Measurements from ENCODE around the gene KCNE1. TPM values are rescaled to one million over a fixed set of nuclear protein-coding genes. Genes with fewer than 3 reads are reported as not detected.

The KCNE1 gene
- total RNA-seq, 6 experiments from 2014 or later: 1.3 to 5.4 (median 2.3) TPM

- peaks cover 0 to 22% (median 12%) of the 10 kb centered on the region in 4 donors for H3K4me1 ChIP-seq
- TF ChIP-seq CTCF (IDR thresholded peaks at IDR 0.05): no peak
- TF ChIP-seq POLR2A (IDR thresholded peaks at IDR 0.05): no peak
- WGBS (ENCODE audit: insufficient coverage, low coverage, low lambda C conversion rate, missing lambda C conversion rate): 65% methylated on average over 6 of the region's 6 CpGs
- H3K27me3 ChIP-seq: no peaks in the 10 kb centered on the region
- ATAC-seq: no peak
- H3K9me3 ChIP-seq: no peaks in the 10 kb centered on the region
- no peak for DNase-seq
- intact Hi-C loops (cut with DNase I): no loop called here
- no peak overlapping the region for H3K4me3 ChIP-seq
- peak overlapping the region in 1 of 3 donors; percentile 81 for H3K27ac ChIP-seq
- H3K36me3 ChIP-seq: no peaks in the 10 kb centered on the region
Measured at GRCh38 chr21:34546542-34546941, 34.5 kb upstream of the KCNE1 start.

- peaks cover 0 to 22% (median 12%) of the 10 kb centered on the region in 4 donors for H3K4me1 ChIP-seq
- H3K27ac ChIP-seq: peak overlapping the region; percentile 66 to 81 (median 79)
- H3K4me3 ChIP-seq: no peak overlapping the region
- intact Hi-C loops (cut with DNase I): no loop called here
- H3K27me3 ChIP-seq: no peaks in the 10 kb centered on the region
- DNase-seq (peak; percentile 65 to 84 (median 68)), ATAC-seq (peak; percentile 72 to 85 (median 78))
- H3K36me3 ChIP-seq: no peaks in the 10 kb centered on the region
- TF ChIP-seq POLR2A (IDR thresholded peaks at IDR 0.05) (peak; percentile 39), CTCF (IDR thresholded peaks at IDR 0.05) (no peak)
- no peaks in the 10 kb centered on the region for H3K9me3 ChIP-seq
- WGBS (ENCODE audit: insufficient coverage, low coverage, low lambda C conversion rate, missing lambda C conversion rate): 17% methylated on average over 9 of the region's 10 CpGs
Measured at GRCh38 chr21:34545079-34545884, 33.3 kb upstream of the KCNE1 start.

- DNase-seq: peak; percentile 71 to 91 (median 71)
- intact Hi-C loops (cut with DNase I): no loop called here
- WGBS (ENCODE audit: insufficient coverage, low coverage, low lambda C conversion rate, missing lambda C conversion rate): 70% methylated on average over 5 of the region's 7 CpGs
Measured at GRCh38 chr21:34544032-34544496, 32.1 kb upstream of the KCNE1 start.

DNA sequence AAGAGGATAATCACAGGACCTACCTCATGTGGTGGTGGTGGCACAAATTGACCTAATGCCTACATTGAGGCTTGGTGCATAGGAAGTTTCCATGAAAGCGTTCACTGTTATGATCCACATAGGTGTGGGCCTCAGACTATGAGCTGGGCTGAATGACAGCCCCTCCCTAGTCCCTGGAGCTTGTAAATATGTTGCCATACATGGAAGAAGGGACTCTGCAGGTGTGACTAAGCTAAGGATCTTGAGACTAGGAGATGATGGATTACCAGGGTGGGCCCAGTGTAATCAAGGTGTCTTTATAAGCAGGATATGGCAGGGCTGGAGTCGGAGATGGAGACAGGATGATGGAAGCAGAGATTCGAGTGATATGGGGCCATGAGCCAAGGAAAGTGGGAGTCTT, 31.0 kb upstream of the KCNE1 start:
- intact Hi-C loops (cut with DNase I): no loop called here

More at GRCh38 chr21:34544032-34544496, 32.1 kb upstream of the KCNE1 start:
- no peak overlapping the region for H3K4me3 ChIP-seq
- TF ChIP-seq POLR2A (IDR thresholded peaks at IDR 0.05) (no peak), CTCF (IDR thresholded peaks at IDR 0.05) (peak; percentile 68 to 88 (median 76))
- H3K36me3 ChIP-seq: no peaks in the 10 kb centered on the region
- no peaks in the 10 kb centered on the region for H3K9me3 ChIP-seq
- peak overlapping the region; percentile 66 to 81 (median 79) for H3K27ac ChIP-seq
- H3K4me1 ChIP-seq: peaks cover 0 to 22% (median 12%) of the 10 kb centered on the region in 4 donors
- peak; percentile 80 to 91 (median 84) for ATAC-seq
- no peaks in the 10 kb centered on the region for H3K27me3 ChIP-seq

More for the DNA sequence above, 31.0 kb upstream of the KCNE1 start:
- H3K4me1 ChIP-seq: peaks cover 0 to 22% (median 12%) of the 10 kb centered on the region in 4 donors
- ATAC-seq: no peak
- no peaks in the 10 kb centered on the region for H3K36me3 ChIP-seq
- DNase-seq: no peak
- no peak overlapping the region for H3K27ac ChIP-seq
- WGBS (ENCODE audit: insufficient coverage, low coverage, low lambda C conversion rate, missing lambda C conversion rate): 89% methylated on average over 3 of the region's 3 CpGs
- H3K4me3 ChIP-seq: no peak overlapping the region
- TF ChIP-seq POLR2A (IDR thresholded peaks at IDR 0.05) (no peak), CTCF (IDR thresholded peaks at IDR 0.05) (no peak)
- H3K27me3 ChIP-seq: no peaks in the 10 kb centered on the region
- H3K9me3 ChIP-seq: no peaks in the 10 kb centered on the region

Measured in right lobe of liver (tissue), 6 donors.